A549 (cell line): Measurements from ENCODE around the gene IRF8.

Experiments used
- CTCF ChIP-seq: fragments of >200 bp; sonication (Bioruptor Twin); formaldehyde crosslinking; IDR thresholded peaks from 3 replicates; pipeline ENCODE4 v1.5.1; 2016
- JUN ChIP-seq, 2 experiments: fragments of >200 bp; sonication (Bioruptor Twin); formaldehyde crosslinking; IDR thresholded peaks; 2 replicates in 1 of 2; 3 replicates in 1 of 2; pipeline ENCODE4 v1.6.1; 2016 to 2017
- MAX ChIP-seq: IDR thresholded peaks from 2 replicates; pipeline ENCODE4 v1.6.1; 2012
- MAZ ChIP-seq: fragments of 150-350 bp; IDR thresholded peaks from 2 replicates; pipeline ENCODE4 v1.6.1; 2014; ENCODE audit warnings: antibody characterized with exemption, low read depth, low read length, borderline replicate concordance
- POLR2A ChIP-seq: IDR thresholded peaks from 2 replicates; pipeline ENCODE4 v1.6.1; 2012; ENCODE audit warnings: mild to moderate bottlenecking, low read length
- RAD21 ChIP-seq, 2 experiments: fragments of >200 bp in 1 of 2; sonication (Bioruptor Twin) in 1 of 2; formaldehyde crosslinking in 1 of 2; IDR thresholded peaks in 1 of 2; conservative IDR thresholded peaks in 1 of 2; 2 replicates in 1 of 2; 3 replicates in 1 of 2; pipeline ENCODE4 v1.6.1; 2012 to 2018; ENCODE audit warnings: inconsistent platforms in 1 of 2
- ZFP36 ChIP-seq: fragments of 450-650 bp; IDR thresholded peaks from 2 replicates; pipeline ENCODE4 v1.6.1; 2014; ENCODE audit warnings: borderline replicate concordance; ENCODE audit not compliant: partially characterized antibody
- TF ChIP-seq, protein P1 (sequence below): fragments of 450-650 bp; IDR thresholded peaks from 2 replicates; pipeline ENCODE4 v1.6.1; 2014; ENCODE audit warnings: antibody characterized with exemption

GRCh38 chr16:85914423-85914794 is 15.4 kb downstream of the IRF8 start:
- no peak for TF ChIP-seq MAX
- no peak for TF ChIP-seq MAZ
- no peak for TF ChIP-seq CTCF
- no peak for TF ChIP-seq ZFP36
- TF ChIP-seq, protein P1, sequence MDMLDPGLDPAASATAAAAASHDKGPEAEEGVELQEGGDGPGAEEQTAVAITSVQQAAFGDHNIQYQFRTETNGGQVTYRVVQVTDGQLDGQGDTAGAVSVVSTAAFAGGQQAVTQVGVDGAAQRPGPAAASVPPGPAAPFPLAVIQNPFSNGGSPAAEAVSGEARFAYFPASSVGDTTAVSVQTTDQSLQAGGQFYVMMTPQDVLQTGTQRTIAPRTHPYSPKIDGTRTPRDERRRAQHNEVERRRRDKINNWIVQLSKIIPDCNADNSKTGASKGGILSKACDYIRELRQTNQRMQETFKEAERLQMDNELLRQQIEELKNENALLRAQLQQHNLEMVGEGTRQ: no peak
- TF ChIP-seq POLR2A: no peak
- TF ChIP-seq JUN (IDR thresholded peaks at IDR 0.05): no peak
- TF ChIP-seq RAD21 (conservative IDR thresholded peaks at IDR 0.05 in 1 of 2, IDR thresholded peaks at IDR 0.05 in 1 of 2): no peak
